Nephron (organoid): ENCODE results near the gene ALDH1A1.

Source experiments
- H3K27ac Mint-ChIP-seq, 3 experiments: 2 replicates each; pipeline ENCODE4 v1.8.0; 2020; ENCODE audit warnings: mixed read lengths in 3 of 3, mild to moderate bottlenecking in 2 of 3, moderate library complexity in 1 of 3
- H3K27me3 Mint-ChIP-seq: 2 replicates; pipeline ENCODE4 v1.8.0; 2021; ENCODE audit warnings: low read depth, mild to moderate bottlenecking, moderate library complexity, mixed read lengths
- H3K36me3 Mint-ChIP-seq: 2 replicates; pipeline ENCODE4 v1.8.0; 2020; ENCODE audit warnings: low read depth, mixed read lengths
- H3K4me1 Mint-ChIP-seq: 2 replicates; pipeline ENCODE4 v1.8.0; 2020; ENCODE audit warnings: mixed read lengths
- H3K4me3 Mint-ChIP-seq, 3 experiments: 2 replicates each; pipeline ENCODE4 v1.8.0; 2020; ENCODE audit warnings: mild to moderate bottlenecking in 3 of 3, mixed read lengths in 3 of 3, moderate library complexity in 2 of 3
- H3K9me3 Mint-ChIP-seq: 2 replicates; pipeline ENCODE4 v1.8.0; 2020; ENCODE audit warnings: mixed read lengths
- TF ChIP-seq, protein P1 (sequence below), 3 experiments: fragments of 200-600 bp; sonication (generic); IDR thresholded peaks; one replicate each; pipeline ENCODE4 v1.5.0; 2021; ENCODE audit warnings: antibody characterized with exemption in 3 of 3; ENCODE audit not compliant: unreplicated experiment in 3 of 3

Gene ALDH1A1

DNA sequence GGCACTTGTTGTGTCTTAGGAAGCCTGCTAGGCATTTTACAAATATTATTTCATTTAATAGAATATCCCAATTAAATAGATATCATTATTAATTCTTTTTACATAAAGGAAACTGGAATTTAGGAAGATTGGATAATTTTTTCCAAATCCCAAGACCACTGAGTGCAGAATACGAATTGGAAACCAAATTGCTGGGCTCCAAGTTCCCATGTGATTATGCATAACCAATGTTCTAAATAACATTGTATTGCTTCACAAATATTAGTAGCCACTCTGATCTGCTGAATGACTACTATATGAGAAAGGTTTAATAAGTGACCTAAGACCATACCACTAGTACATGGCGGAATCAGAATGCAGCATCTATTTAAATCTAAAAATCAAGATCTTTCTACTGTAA, 57.7 kb downstream of the ALDH1A1 start:
- Mint-ChIP-seq H3K27me3 (no peaks in the 10 kb centered on the region), H3K4me3 (no peak overlapping the region), H3K27ac (no peak overlapping the region), H3K9me3 (no peaks in the 10 kb centered on the region), H3K4me1 (no peaks in the 10 kb centered on the region), H3K36me3 (no peaks in the 10 kb centered on the region)
- TF ChIP-seq, protein P1, sequence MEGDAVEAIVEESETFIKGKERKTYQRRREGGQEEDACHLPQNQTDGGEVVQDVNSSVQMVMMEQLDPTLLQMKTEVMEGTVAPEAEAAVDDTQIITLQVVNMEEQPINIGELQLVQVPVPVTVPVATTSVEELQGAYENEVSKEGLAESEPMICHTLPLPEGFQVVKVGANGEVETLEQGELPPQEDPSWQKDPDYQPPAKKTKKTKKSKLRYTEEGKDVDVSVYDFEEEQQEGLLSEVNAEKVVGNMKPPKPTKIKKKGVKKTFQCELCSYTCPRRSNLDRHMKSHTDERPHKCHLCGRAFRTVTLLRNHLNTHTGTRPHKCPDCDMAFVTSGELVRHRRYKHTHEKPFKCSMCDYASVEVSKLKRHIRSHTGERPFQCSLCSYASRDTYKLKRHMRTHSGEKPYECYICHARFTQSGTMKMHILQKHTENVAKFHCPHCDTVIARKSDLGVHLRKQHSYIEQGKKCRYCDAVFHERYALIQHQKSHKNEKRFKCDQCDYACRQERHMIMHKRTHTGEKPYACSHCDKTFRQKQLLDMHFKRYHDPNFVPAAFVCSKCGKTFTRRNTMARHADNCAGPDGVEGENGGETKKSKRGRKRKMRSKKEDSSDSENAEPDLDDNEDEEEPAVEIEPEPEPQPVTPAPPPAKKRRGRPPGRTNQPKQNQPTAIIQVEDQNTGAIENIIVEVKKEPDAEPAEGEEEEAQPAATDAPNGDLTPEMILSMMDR (IDR thresholded peaks at IDR 0.05; ENCODE audit: unreplicated experiment in 3 of 3), result no peak

DNA sequence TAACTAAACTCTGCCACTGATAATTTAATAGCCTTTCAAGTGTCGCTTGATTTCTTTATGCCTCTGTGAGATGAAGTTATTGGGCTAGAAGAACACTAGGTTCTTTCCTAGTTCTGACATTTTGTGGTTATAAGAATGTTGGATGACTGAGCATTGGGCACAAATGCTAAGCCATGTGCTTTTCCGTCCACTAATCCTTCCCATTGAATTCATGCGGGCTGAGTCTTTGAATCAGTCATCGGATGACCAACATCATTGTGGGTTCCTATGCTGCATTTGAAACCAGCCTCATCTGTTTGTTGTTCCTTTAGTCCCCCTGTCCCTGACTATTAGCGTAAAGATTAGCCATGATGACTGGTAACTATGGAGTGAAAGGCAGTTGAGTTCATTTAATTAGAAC, 58.5 kb downstream of the ALDH1A1 start:
- no peaks in the 10 kb centered on the region for H3K4me1 Mint-ChIP-seq
- H3K36me3 Mint-ChIP-seq, result no peaks in the 10 kb centered on the region
- H3K9me3 Mint-ChIP-seq, result no peaks in the 10 kb centered on the region
- no peaks in the 10 kb centered on the region for H3K27me3 Mint-ChIP-seq
- no peak overlapping the region for H3K27ac Mint-ChIP-seq
- no peak overlapping the region for H3K4me3 Mint-ChIP-seq
- TF ChIP-seq, protein P1 (IDR thresholded peaks at IDR 0.05; ENCODE audit: unreplicated experiment in 3 of 3), result no peak

DNA sequence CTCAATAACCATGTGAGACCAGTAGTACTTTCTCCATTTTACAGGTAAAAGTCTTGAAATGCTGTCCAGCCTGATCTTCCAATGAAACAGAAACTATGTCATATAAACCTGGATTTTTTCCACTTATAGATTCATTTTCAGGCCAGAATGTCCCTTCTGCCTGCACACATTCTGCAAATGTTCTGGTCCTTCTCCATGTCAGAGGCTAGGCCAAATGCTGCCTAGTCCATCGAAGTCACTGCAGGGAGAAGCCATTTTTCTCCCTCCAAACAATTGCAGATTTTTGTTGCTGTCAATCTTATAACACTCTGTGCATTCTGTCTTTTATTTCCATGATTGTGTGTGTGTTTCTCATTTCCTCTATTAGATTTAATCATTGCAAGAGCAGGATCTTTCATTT, 59.4 kb downstream of the ALDH1A1 start:
- Mint-ChIP-seq H3K9me3 (no peaks in the 10 kb centered on the region), H3K27ac (no peak overlapping the region), H3K36me3 (no peaks in the 10 kb centered on the region), H3K4me3 (no peak overlapping the region), H3K27me3 (no peaks in the 10 kb centered on the region), H3K4me1 (no peaks in the 10 kb centered on the region)
- TF ChIP-seq, protein P1 (IDR thresholded peaks at IDR 0.05; ENCODE audit: unreplicated experiment in 3 of 3), result no peak

DNA sequence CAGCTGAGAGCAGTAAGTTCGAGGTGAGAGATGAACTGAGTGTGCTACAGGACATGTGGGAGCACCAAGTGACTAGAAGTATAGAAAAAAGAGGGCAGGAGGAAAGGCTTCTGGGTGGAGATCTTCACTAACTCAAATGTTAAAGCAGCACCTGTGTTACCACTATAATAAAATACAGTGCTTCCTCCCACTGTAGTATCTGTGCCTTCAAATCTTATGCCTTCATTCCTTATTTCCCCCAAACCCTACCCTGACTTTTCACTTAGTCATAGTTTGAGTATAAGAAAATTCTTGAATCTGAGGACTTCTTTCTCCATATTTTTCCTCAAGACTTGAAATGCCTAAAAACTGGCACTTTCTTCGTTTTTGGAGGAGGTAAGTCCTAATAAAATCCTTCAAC, 61.8 kb downstream of the ALDH1A1 start:
- TF ChIP-seq, protein P1 (IDR thresholded peaks at IDR 0.05; ENCODE audit: unreplicated experiment in 3 of 3), result no peak
- Mint-ChIP-seq H3K27ac (no peak overlapping the region), H3K27me3 (no peaks in the 10 kb centered on the region), H3K4me3 (no peak overlapping the region), H3K9me3 (no peaks in the 10 kb centered on the region), H3K36me3 (no peaks in the 10 kb centered on the region), H3K4me1 (no peaks in the 10 kb centered on the region)

DNA sequence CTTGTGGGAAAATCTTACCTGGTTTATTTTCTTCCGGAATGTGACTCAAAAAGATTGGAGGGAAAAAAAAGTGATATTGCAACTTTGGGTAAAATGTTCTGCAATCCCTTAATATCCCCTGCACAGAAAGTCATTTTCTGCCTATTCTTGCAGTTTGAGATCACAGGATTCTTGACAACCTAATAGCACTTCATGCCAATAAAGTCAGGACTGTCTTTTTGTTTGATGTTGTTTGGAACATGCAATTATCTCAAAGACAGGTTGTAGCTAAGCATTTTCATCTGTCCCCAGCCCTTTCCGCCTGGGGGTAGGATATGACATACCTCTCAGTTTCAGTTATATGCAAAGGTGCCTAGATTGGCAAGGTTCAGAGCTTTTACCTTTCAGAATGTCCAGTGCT, 63.9 kb downstream of the ALDH1A1 start:
- Mint-ChIP-seq H3K27ac (no peak overlapping the region), H3K27me3 (peaks cover 4% of the 10 kb centered on the region), H3K36me3 (no peaks in the 10 kb centered on the region), H3K4me3 (no peak overlapping the region), H3K9me3 (no peaks in the 10 kb centered on the region), H3K4me1 (no peaks in the 10 kb centered on the region)
- TF ChIP-seq, protein P1 (IDR thresholded peaks at IDR 0.05; ENCODE audit: unreplicated experiment in 3 of 3), result no peak

DNA sequence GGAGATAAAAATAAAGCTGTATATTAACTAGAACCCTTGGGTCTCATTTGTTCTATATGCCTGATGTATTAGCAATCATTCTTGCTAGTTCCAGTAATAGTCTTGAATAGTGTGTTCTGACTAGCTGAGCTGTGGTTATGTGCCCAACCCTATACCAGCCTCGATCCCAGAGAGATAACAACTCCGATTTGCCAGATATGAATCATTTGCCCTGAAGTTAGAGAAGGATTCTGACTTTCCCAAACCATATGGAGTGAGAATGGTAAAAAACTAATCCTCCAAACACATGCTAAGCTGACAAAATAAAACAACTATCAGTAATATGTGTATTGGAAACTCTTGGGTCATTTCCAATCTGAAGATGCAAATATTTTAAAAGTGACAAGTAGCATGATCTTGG, 64.8 kb downstream of the ALDH1A1 start:
- no peaks in the 10 kb centered on the region for H3K36me3 Mint-ChIP-seq

More for the DNA sequence above, 64.8 kb downstream of the ALDH1A1 start:
- H3K27me3 Mint-ChIP-seq, result peaks cover 4% of the 10 kb centered on the region
- no peaks in the 10 kb centered on the region for H3K9me3 Mint-ChIP-seq
- no peak overlapping the region for H3K4me3 Mint-ChIP-seq
- no peak overlapping the region for H3K27ac Mint-ChIP-seq
- no peaks in the 10 kb centered on the region for H3K4me1 Mint-ChIP-seq
- TF ChIP-seq, protein P1 (IDR thresholded peaks at IDR 0.05; ENCODE audit: unreplicated experiment in 3 of 3), result no peak
